Measurements from ENCODE around the gene FCHSD2. TPM values are rescaled to one million over a fixed set of nuclear protein-coding genes. Genes with fewer than 3 reads are reported as not detected.

Gene FCHSD2
- total and polyA plus RNA-seq, 2 experiments from 2014 or later: 9.1 to 19.8 TPM

DNA sequence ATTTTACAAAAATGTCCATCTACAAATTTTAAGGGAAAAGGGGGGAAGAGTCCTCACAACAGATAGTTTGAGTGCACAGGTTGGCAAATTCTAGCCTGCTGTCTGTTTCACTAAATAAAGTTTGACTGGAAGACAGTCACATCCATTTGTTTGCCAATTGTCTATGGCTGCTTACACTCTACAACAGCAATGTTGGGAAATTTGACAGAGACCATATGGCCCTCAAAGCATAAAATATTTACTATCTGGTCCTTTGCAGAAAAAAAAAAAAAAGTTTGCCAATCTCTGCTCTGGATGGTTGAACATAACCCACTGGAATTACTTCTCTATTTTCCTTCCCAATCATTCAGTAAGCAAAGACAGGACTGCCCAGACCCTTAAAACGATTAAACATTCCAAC lies 88.2 kb downstream of the FCHSD2 start:
- Histone ChIP-seq H4K20me1 (ENCODE audit: insufficient read depth) (0 out of 2 replicates have a peak, but pooled peaks cover 4% of the 10 kb centered on the region), H3K27ac (no peak overlapping the region), H3K27me3 (replicated peaks; ENCODE audit: insufficient read depth) (no peaks in the 10 kb centered on the region), H3K4me1 (ENCODE audit: insufficient read depth) (no peaks in the 10 kb centered on the region), H3K79me2 (ENCODE audit: insufficient read depth) (peaks cover 47% of the 10 kb centered on the region), H2AFZ (no peak overlapping the region), H3K4me2 (ENCODE audit: unreplicated experiment) (no peak overlapping the region), H3F3A (ENCODE audit: insufficient read depth) (no peaks in the 10 kb centered on the region), H3K9me2 (ENCODE audit: insufficient read depth) (no peaks in the 10 kb centered on the region), H3K9me3 (ENCODE audit: low read depth) (no peaks in the 10 kb centered on the region), H3K4me3 (no peak overlapping the region), H3K9ac (no peak overlapping the region), H3K36me3 (ENCODE audit: low read depth) (no peaks in the 10 kb centered on the region)
- in situ Hi-C loops (cut with MboI): no loop called here
- TF ChIP-seq EZH2 (IDR thresholded peaks at IDR 0.05; ENCODE audit: insufficient read depth, poor library complexity, severe bottlenecking): no peak
- no peak for TF ChIP-seq EZH2phosphoT487 (IDR thresholded peaks at IDR 0.05; ENCODE audit: insufficient read depth, low read depth)
- WGBS, 2 experiments (ENCODE audit: low coverage in 1 of 2, low lambda C conversion rate in 2 of 2, missing lambda C conversion rate in 2 of 2): 100% methylated on average over 1 of the region's 1 CpG
- DNase-seq: no peak

DNA sequence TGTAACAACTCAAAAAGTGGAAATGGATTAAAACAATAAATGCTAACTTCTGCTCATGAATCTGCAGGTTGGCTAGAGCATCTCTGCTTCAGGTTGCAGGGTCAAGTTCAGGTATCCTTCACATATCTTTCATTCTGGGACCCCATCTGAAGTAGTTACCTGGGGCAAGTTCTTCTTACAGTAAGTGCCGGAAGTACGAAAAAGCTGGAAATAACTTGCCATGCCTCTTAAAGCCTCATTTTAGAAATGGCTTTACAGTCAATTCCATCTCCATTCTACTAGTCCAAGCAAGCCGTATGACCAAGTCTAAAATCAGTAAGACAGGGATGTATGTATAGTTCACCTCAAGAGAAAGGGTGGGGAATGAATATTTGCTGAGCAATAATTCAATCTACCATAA lies 93.7 kb downstream of the FCHSD2 start:
- Histone ChIP-seq H3K9me3 (ENCODE audit: low read depth) (no peaks in the 10 kb centered on the region), H4K20me1 (ENCODE audit: insufficient read depth) (0 out of 2 replicates have a peak, but pooled peaks cover 4% of the 10 kb centered on the region), H3K27me3 (replicated peaks; ENCODE audit: insufficient read depth) (no peaks in the 10 kb centered on the region), H2AFZ (no peak overlapping the region), H3K4me1 (ENCODE audit: insufficient read depth) (no peaks in the 10 kb centered on the region), H3K27ac (no peak overlapping the region), H3F3A (ENCODE audit: insufficient read depth) (no peaks in the 10 kb centered on the region), H3K4me2 (ENCODE audit: unreplicated experiment) (no peak overlapping the region), H3K79me2 (ENCODE audit: insufficient read depth) (peaks cover 54% of the 10 kb centered on the region), H3K9ac (no peak overlapping the region), H3K9me2 (ENCODE audit: insufficient read depth) (no peaks in the 10 kb centered on the region), H3K4me3 (no peak overlapping the region), H3K36me3 (ENCODE audit: low read depth) (no peaks in the 10 kb centered on the region)
- no peak for DNase-seq
- WGBS, 2 experiments (ENCODE audit: low coverage in 1 of 2, low lambda C conversion rate in 2 of 2, missing lambda C conversion rate in 2 of 2): 96 to 99% methylated on average over 3 of the region's 3 CpGs
- no peak for TF ChIP-seq EZH2 (IDR thresholded peaks at IDR 0.05; ENCODE audit: insufficient read depth, poor library complexity, severe bottlenecking)
- no peak for TF ChIP-seq EZH2phosphoT487 (IDR thresholded peaks at IDR 0.05; ENCODE audit: insufficient read depth, low read depth)
- in situ Hi-C loops (cut with MboI): no loop called here

DNA sequence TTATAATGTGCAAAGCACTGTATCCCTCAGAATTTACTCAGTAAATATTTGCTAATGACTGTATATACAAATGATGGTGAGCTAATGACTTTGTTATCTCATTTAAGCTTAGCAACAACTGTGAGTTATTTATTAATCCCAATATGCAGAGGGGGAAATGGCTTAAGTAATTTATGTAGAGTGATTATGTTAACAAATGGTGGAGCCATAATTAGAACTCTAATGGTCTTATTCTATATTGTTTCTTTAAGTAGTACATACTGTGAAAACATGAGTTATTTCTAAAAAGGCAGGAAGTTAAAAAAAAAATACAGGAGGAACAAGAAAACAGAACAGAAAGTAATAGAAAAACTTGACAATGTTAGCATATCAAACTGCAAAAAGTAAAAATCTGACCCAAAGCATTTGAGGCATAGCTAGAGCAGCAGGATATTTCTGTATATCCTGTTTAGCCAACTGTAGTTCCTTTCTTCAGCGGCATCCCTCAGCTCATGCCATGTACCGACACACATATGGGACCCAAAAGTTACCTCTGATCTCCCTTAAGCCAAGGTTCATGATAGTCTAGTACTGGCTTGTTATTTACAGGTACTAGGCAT lies 94.2 kb downstream of the FCHSD2 start:
- in situ Hi-C loops (cut with MboI): no loop called here
- Histone ChIP-seq H3K27ac (no peak overlapping the region), H3K9me2 (ENCODE audit: insufficient read depth) (no peaks in the 10 kb centered on the region), H3K4me1 (ENCODE audit: insufficient read depth) (no peaks in the 10 kb centered on the region), H3K27me3 (replicated peaks; ENCODE audit: insufficient read depth) (no peaks in the 10 kb centered on the region), H4K20me1 (ENCODE audit: insufficient read depth) (0 out of 2 replicates have a peak, but pooled peaks cover 4% of the 10 kb centered on the region), H3K4me2 (ENCODE audit: unreplicated experiment) (no peak overlapping the region), H3K4me3 (no peak overlapping the region), H3K9me3 (ENCODE audit: low read depth) (no peaks in the 10 kb centered on the region), H3F3A (ENCODE audit: insufficient read depth) (no peaks in the 10 kb centered on the region), H3K9ac (no peak overlapping the region), H2AFZ (no peak overlapping the region), H3K36me3 (ENCODE audit: low read depth) (no peaks in the 10 kb centered on the region), H3K79me2 (ENCODE audit: insufficient read depth) (peaks cover 54% of the 10 kb centered on the region)
- TF ChIP-seq EZH2 (IDR thresholded peaks at IDR 0.05; ENCODE audit: insufficient read depth, poor library complexity, severe bottlenecking): no peak
- TF ChIP-seq EZH2phosphoT487 (IDR thresholded peaks at IDR 0.05; ENCODE audit: insufficient read depth, low read depth): no peak
- DNase-seq: no peak
- 95 to 97% methylated on average over 2 of the region's 2 CpGs for WGBS, 2 experiments (ENCODE audit: low coverage in 1 of 2, low lambda C conversion rate in 2 of 2, missing lambda C conversion rate in 2 of 2)

DNA sequence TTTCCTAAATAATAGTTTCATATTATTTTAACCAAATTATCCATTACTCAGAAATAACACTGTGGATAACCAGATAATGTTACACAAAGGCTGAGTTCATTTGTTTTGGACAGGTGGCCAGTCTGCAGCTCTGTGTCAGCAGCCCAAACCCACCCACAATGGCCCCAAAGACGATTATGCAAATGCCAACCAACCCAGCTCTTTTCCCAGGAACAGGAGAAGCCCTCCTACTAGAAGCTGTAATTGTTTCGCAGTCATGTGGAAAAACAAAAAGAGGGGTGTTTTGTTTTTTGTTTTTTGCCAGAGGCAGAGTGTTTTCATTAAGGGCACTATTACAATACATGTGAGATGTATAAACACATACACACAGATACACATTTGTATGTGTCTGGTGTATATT lies 102.1 kb downstream of the FCHSD2 start:
- no peak overlapping the region for H3K27ac ChIP-seq
- WGBS, 2 experiments (ENCODE audit: low coverage in 1 of 2, low lambda C conversion rate in 2 of 2, missing lambda C conversion rate in 2 of 2): 97 to 100% methylated on average over 2 of the region's 2 CpGs

More for the DNA sequence above, 102.1 kb downstream of the FCHSD2 start:
- Histone ChIP-seq H3K36me3 (ENCODE audit: low read depth) (0 out of 2 replicates have a peak, but pooled peaks cover 3% of the 10 kb centered on the region), H3K9me2 (ENCODE audit: insufficient read depth) (no peaks in the 10 kb centered on the region), H3K4me1 (ENCODE audit: insufficient read depth) (no peaks in the 10 kb centered on the region), H3K9ac (no peak overlapping the region), H3F3A (ENCODE audit: insufficient read depth) (no peaks in the 10 kb centered on the region), H3K4me3 (no peak overlapping the region), H3K4me2 (ENCODE audit: unreplicated experiment) (no peak overlapping the region), H4K20me1 (ENCODE audit: insufficient read depth) (no peaks in the 10 kb centered on the region), H3K27me3 (replicated peaks; ENCODE audit: insufficient read depth) (no peaks in the 10 kb centered on the region), H3K79me2 (ENCODE audit: insufficient read depth) (peaks cover 11% of the 10 kb centered on the region; the same call in 1 of the 2 replicates), H3K9me3 (ENCODE audit: low read depth) (no peaks in the 10 kb centered on the region), H2AFZ (no peak overlapping the region)
- in situ Hi-C loops (cut with MboI): no loop called here
- DNase-seq: no peak
- TF ChIP-seq EZH2 (IDR thresholded peaks at IDR 0.05; ENCODE audit: insufficient read depth, poor library complexity, severe bottlenecking) (no peak), EZH2phosphoT487 (IDR thresholded peaks at IDR 0.05; ENCODE audit: insufficient read depth, low read depth) (no peak)

Measured in GM23248 (cell line).